Suppressor macrophage treated with lipopolysaccharide for 1 hour (primary cell): ENCODE data around the gene ATOH8.
A peak's percentile ranks its signal among the peaks of the same experiment; 100 is the strongest.

Experiments
- DNase-seq, 3 donors: peaks; one replicate each; pipeline ENCODE4 v3.0.0-alpha.2; 2020 to 2022

Gene ATOH8

DNA sequence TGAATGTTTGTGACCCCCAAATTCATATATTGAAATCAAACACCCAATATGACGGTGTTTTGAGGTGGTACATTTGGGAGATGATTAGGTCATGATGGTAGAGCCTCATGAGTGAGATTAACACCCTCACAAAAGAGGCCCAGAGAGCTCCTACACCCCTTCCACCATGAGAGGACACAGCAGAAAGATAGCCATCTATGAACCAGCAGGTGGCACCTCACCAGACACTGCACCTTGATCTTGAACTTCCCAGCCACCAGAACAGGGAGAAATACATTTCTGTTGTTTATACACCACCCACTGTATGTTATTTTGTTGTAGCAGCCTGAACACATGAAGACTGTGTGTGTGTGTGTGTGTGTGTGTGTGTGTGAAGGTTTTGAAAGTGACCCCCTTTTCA is 76.9 kb downstream of the ATOH8 start:
- DNase-seq = peak in 1 of 3 donors; percentile 24

DNA sequence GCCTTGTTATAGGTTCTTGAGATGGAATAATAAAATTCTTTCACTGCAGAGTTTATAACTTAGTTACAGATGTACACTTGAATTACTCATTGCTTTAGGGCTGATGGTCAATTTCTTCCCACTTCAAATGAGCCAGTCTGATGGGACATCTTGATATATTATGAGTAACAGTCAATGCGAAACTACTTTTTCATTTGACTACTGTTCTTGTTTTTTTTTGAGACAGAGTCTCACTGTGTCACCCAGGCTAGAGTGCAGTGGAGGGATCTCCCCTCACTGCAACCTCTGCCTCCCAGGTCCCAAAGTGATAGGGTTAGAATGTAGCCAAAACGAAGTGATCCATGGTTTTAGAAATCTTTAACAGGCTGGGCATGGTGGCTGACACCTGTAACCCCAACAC is 77.9 kb downstream of the ATOH8 start:
- DNase-seq = no peak

DNA sequence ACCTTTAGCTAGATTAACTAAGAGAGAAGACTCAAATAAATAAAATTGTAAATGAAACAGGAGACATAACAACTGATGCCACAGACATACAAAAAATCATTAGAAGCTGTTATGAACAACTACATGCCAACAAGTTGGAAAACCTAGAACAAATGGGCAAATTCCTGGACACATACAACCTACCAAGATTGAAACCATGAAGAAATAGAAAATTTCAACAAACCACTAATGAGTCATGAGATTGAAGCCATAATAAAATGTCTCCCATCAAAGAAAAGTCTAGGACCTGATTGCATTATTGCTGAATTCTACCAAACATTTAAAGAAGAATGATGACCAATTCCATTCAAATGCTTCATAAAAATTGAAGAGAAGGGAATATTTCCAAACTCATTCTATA is 80.7 kb downstream of the ATOH8 start:
- no peak for DNase-seq
